Measurements from ENCODE around the gene OR5C1.

DNA sequence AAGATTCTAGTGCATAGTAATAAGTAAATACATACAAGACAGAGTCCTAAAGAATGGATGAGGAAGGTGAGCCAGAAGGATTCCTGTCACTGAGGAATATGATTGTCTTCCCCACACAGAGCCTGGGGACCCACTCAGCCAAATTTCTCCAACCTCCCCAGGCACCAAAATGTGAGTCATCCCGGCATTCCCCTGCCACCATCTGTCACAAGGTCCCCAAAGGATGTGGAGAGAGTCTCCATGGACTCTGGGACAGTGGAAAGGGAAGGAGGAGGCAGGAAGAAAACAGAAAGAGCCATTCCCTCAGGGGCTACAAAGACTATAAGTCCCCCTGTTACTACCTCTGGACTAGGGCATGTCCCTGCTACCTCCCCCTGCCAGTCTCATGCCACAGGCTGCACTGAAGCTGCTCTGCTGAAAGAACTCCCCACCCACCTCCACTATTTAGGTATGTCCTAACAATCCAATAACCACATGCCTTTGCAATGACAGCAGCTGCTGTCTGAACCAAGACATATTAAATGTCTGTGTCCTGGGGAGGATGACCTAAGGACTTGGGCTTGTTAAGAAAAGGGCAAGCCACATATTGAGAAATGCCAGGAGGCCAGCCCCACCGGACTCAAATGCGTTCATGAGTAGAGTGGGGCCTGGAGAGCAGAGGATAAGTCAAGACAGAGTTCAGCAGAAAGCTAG is 10.7 kb upstream of the OR5C1 start:
- TF ChIP-seq, protein P1, sequence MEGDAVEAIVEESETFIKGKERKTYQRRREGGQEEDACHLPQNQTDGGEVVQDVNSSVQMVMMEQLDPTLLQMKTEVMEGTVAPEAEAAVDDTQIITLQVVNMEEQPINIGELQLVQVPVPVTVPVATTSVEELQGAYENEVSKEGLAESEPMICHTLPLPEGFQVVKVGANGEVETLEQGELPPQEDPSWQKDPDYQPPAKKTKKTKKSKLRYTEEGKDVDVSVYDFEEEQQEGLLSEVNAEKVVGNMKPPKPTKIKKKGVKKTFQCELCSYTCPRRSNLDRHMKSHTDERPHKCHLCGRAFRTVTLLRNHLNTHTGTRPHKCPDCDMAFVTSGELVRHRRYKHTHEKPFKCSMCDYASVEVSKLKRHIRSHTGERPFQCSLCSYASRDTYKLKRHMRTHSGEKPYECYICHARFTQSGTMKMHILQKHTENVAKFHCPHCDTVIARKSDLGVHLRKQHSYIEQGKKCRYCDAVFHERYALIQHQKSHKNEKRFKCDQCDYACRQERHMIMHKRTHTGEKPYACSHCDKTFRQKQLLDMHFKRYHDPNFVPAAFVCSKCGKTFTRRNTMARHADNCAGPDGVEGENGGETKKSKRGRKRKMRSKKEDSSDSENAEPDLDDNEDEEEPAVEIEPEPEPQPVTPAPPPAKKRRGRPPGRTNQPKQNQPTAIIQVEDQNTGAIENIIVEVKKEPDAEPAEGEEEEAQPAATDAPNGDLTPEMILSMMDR (IDR thresholded peaks at IDR 0.05; ENCODE audit: borderline replicate concordance, extremely low read depth, low read length, poor library complexity, severe bottlenecking), result no peak
- no peak for TF ChIP-seq EZH2 (IDR thresholded peaks at IDR 0.05; ENCODE audit: borderline replicate concordance, low read depth, low read length, severe bottlenecking)
